IPS DF 19.7 (cell line): Measurements from ENCODE around the gene TMTC4.
"Not testable (repeated sequence)": the region's sequence is repeated elsewhere in the genome, so short reads cannot be mapped to it uniquely, and the experiment has no call there.

ENCODE experiments used
- DNase-seq: peaks from one replicate; pipeline ENCODE4 v3.0.0-alpha.2; 2013; ENCODE audit warnings: low read depth, low spot score

Gene TMTC4

DNA sequence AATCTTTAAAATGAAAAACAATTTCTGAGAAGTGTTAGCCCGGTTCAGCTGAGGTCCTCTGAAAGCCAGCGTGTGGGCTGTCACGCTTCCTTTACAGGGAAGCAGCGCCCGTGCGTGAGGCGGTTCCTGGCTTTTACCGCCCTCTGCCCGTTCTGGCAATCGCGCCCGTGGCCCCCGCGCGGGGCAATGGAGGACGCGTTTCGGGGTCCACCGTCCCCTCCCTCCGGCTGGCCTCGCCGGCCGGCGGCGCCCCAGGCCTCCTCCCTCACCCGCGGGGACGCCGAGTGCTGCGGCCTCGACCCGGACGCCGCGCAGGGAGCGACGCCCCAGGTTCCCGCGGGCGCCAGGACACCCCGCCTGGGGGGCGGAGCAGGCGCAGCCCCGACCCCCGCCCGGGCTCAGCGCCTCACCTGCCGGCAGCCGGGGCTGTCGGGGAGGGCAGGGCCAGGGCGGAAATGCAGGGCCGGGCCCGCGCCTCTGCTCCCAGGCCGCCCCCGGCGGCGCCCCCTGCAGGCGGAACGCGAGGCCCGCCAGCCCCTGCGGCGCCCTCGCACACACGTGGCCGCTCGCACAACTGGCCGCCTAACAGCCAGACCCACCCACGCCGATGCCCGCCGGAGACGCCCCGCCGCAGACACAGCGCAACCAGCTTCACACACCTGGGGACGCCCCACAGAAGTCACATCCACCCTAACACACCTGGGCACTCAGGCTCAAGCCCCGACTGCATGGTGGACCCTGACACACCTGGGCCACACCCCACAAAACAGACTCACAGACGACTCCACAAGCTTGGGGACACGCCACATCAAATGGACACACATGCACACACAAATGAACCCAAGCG lies 86.0 kb downstream of the TMTC4 start, which contains the start of gene GGACT:
Gene GGACT (minus strand): TSS at position 459 of the 847 bp plus-strand sequence. CDS start 56,198 bp downstream, outside the sequence.
- DNase-seq: no peak

- no peak for DNase-seq
These were observed 89.7 kb downstream of the TMTC4 start for GRCh38 chr13:100584896-100585295.

DNA sequence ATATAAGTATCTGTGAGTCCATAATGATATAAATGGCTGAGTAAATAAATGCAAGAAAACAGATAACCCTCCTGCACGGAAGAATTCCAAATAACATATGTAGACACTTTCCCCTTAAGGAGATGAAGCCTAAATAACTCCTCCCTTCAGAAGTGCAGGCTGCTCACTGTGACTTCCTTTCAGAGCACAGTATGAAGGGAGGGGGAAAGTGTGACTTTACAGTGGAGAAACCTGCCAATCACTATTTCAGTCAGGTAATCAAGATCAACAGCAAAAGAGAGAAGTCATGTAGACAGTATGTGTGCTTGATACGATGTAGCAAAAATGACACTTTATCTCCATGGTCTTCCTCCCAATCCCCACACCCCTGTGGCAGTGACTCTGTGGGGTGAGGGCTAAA lies 93.1 kb downstream of the TMTC4 start:
- no peak for DNase-seq

DNA sequence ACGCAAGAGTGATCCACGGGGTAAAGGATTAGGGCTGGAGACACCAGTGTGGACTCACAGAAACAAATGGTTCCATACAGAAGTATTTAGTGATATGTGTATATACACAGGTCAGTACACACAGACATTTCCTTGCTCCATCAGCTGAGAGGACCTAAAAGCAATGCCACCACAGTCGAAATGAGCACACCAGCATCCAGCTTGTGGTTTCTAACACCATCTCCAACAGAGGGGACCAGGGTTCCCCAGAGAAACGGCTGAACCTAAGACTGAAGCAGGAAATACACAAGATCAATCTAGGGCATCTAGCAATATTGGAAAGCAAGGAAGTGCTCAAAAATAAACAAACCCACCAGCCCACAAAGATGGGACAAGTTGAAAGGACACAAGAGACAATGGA lies 93.6 kb downstream of the TMTC4 start:
- no peak for DNase-seq

DNA sequence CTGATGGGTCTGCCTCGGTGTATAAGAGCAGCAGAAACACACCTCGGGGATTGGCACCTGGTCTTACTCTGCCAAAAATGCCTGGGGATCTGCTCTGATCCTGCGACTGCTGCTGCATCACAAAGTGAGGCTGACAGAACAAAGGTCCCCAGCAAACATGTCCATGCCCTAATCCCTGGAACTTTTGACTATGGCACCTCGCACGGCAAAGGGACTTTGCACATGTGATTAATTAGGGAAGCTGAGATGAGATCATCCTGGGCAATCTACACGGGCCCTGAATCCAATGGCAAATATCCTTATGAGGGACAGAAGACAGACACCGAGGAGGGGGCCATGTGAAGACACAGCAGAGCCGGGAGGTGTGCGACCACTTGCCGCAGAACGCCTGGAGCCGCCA lies 94.5 kb downstream of the TMTC4 start:
- no peak for DNase-seq

- not testable (repeated sequence) for DNase-seq
These were observed 97.4 kb downstream of the TMTC4 start for GRCh38 chr13:100577239-100577638.

- peak; percentile 68 for DNase-seq
These were observed 101.5 kb downstream of the TMTC4 start for GRCh38 chr13:100573121-100573520.

DNA sequence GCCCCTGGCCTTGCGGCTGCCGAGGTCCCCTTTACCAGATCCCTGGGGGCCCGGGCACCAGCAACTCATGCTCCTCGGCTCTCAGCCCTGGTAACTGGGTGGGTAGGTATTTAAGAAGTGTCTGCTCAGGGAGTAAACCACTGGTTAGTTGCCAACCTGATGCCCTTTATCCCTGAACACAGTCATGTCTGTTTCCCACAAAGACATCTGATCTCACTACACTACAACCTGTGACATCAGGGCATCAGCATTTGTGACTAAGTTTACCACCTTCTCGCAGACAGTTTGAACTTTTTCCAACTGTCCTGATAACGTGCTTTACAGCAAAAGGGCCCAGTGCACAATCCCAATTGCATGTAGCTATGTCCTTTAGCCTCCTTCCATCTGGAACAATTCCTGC lies 108.1 kb downstream of the TMTC4 start:
- no peak for DNase-seq

GRCh38 chr13:100565286-100565685 lies 109.3 kb downstream of the TMTC4 start:
- DNase-seq: no peak

GRCh38 chr13:100564444-100565223 lies 110.0 kb downstream of the TMTC4 start:
- DNase-seq: no peak

GRCh38 chr13:100563779-100564178 lies 110.8 kb downstream of the TMTC4 start:
- no peak for DNase-seq

GRCh38 chr13:100561599-100562204 lies 112.9 kb downstream of the TMTC4 start:
- DNase-seq: no peak

DNA sequence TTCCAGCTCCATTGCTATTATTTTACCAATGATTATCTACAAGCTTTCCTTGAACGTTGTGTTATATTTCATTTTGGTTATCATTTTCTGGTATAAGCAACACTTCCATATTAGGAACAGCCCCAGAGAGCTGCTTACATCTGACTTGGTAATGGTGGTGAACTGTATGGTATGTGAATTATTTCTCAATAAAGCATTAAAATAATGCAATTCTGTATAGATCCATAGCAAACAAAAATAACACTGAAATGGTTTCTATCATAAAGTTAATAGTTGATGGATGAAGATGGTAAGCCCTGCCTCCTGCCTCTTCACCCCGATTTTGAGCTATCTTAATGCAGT lies 113.5 kb downstream of the TMTC4 start:
- no peak for DNase-seq

GRCh38 chr13:100560498-100561157 lies 114.0 kb downstream of the TMTC4 start:
- DNase-seq: no peak

GRCh38 chr13:100559886-100560285 lies 114.7 kb downstream of the TMTC4 start:
- no peak for DNase-seq
